GM12801 (cell line): Measurements from ENCODE around the gene HOXA4.

Experiments
- TF ChIP-seq, protein P1 (sequence below): IDR thresholded peaks from one replicate; pipeline ENCODE4 v1.5.1; 2011; ENCODE audit warnings: control low read depth; ENCODE audit not compliant: insufficient read length; ENCODE audit errors: extremely low read depth

HOXA4 gene

DNA sequence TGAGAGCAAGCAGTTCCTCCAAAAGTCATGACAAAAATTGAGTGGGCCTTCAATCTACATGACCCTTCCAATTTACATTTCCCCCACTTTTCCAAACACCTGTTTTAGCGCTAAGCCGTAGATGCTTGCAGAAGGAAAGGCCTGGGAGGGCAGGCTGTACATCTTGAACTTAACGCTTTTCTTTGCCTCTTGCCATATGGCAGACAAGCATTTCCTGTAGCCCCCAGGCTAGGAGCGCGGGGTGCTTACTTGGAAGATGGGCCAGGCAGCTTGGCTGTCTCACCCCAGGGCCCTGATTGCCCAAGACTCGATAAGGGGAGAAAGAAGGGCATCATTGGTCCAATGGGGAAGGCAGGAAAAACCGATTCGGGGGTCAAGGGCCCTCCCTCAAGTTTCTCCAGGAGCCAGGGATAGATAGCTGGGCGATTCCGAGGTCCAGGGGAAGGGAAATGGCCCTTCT, 41.8 kb upstream of the HOXA4 start:
- TF ChIP-seq, protein P1, sequence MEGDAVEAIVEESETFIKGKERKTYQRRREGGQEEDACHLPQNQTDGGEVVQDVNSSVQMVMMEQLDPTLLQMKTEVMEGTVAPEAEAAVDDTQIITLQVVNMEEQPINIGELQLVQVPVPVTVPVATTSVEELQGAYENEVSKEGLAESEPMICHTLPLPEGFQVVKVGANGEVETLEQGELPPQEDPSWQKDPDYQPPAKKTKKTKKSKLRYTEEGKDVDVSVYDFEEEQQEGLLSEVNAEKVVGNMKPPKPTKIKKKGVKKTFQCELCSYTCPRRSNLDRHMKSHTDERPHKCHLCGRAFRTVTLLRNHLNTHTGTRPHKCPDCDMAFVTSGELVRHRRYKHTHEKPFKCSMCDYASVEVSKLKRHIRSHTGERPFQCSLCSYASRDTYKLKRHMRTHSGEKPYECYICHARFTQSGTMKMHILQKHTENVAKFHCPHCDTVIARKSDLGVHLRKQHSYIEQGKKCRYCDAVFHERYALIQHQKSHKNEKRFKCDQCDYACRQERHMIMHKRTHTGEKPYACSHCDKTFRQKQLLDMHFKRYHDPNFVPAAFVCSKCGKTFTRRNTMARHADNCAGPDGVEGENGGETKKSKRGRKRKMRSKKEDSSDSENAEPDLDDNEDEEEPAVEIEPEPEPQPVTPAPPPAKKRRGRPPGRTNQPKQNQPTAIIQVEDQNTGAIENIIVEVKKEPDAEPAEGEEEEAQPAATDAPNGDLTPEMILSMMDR, result no peak

DNA sequence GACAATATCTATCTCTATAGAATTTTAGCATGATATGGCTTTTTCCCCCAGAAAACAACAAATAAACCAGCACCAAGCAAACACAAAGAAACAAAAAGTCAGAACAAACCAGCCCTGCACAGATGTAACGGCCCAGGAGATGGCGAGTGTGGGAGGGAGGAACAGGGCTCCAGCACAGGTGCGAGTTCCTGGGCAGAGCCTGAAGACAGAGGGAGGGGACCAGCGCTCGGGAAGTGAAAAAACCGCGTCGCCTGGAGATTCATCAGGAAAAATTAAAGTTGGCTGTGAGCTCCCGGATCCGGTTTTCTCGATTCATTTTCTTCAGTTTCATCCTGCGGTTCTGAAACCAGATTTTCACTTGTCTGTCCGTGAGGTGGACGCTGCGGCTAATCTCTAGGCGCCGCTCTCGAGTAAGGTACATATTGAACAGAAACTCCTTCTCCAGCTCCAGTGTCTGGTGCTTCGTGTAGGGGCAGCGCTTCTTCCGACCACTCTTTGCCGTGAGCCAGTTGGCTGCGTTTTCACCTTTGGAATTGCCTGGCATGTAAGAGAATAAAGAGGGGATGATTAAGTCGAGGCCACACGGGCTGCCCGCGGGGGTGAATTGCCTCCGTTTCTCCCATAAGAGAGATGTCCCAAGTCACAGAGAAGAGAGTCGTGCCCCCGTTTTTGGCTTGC, 41.2 kb upstream of the HOXA4 start:
- TF ChIP-seq, protein P1, result no peak

DNA sequence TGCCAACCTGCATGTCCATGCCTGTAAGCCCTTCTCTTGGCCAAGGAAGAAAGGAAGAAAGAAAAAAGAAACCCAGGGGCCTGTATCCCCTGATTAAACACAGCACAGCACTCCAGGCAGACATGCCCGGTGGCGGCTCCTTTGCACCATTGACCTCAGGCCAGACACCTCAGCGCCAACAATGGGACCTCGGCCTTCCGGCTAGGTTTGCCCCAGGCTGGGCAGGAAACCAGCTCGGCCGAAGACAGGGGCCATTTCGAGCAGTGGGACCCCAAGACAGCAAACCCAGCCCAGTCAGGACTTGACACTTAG, 40.7 kb upstream of the HOXA4 start:
- TF ChIP-seq, protein P1, result no peak

DNA sequence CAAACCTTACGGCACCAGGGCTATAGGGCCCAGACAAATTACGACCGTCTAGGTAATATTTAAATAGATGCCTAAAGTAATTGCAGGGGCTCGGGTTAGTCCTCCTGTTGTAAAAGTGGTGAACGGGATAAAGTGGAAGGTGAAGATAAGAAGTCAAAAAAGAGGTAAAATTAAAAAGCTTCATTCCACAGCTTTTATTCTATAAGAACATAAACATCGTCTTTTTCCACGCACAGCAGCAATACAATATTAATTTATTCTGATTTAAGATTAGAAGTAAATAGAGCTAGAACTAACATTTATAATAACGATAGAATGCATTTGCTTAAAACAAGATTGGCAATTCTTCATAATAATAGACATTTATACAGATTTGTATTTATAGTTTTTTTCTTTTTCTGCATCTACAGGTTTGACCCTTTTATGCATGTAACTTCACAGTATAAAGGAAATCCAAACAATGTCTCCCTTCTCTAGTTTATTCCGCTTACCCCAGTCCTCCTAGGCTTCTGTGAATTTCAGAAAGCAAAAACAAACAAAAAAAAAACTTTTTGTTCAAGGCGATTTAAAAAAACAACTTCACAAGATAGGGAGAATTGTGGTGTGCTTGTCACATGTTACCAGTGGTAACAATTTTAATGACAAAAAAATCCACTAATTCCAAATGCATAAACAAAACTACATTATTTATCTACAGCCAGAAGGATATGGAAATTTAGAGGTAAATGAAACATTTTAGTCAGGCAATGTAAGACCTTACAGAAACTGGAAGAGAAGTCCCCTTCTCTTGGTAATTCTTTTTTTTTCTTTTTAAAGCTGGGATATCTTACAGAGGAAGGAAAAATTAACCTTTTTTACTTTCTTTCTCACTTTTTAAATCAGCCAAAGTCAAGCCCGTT, 40.1 kb upstream of the HOXA4 start:
- TF ChIP-seq, protein P1, result no peak

DNA sequence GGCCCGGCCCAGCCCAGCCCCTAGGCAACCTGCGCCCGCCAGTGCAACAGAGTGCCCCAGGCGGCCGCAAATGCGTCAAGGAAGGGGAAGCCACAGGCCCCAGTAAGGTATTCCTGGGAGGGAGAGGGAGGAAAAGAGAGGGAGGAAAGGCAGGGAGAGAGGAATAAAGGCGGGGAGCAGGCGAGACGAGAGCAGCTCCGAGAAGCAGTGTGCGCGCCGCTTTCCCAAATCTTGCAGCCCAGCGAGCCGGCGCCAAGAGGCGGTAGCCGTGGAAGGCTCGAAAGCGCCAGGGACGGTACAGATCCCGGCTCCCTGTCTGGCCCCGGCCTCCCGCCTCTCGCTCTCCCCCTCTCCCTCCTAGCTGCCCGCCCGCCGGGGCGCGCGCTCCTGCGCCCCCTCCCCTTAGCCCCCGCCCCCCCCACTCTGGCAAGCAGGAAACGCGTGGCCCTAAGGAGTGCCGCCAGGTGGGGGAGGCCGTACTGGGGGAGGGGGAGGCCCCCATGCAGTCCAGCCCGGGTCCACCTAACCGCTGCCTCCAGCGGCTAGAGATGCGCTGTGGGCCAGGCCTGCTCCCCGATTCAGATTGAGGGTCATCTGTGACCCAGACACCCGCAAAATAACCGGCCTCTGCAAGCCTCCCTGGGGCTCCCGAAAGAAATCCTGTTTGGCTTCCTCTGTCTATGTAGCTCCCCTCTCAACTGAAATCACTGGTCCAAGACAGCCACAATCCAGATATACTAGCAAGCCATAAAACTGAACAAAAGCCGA, 39.3 kb upstream of the HOXA4 start:
- TF ChIP-seq, protein P1, result no peak

DNA sequence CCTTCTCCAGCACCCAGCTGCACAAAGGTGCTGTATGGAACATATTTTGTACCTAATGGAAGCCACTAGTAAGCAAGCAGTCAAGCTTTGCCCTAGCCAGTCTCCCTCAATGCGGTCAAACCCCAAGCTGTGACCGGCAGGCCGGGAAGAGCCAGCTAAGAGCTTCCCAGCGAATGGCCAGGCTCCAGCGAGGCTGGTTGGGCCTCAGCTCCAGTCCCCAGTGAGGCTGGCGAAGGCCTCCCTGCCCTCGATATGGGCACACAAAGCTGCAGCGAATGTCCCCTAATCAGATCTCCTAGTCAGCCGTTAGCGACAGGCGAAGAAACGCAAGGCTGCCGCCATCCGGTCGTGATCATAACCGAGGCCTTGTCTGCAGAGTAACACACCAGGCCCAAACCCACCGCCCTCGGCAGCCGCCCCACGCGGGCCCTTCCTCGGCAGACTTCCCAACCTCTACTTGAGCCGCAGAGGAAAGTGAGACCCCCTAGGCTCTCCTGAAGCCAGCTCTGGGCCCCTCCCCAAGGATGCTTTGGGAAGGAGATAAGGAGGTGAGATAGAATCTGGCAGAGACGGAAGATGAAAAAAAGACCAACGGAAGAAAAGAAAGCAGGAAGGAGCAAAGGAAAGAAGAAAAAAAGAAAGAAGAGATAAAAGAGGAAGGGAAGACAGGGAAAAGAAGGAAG, 37.8 kb upstream of the HOXA4 start:
- TF ChIP-seq, protein P1, result no peak

DNA sequence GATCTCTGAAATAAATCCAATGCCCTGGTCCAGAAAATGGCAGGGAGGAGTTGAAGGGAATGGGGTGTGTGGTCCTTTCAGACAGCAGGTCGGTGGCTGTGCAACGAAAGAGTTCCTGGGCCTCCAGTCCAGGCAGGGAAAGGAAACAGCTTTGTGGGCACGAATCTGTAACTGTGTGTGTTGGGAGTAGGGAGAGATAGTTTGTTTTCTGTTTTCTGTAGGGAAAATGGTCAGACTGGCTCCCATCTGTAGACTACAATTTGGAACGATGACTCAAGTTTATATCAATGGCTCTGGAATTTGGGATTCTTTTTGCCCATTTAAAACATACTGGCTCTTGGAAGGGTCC, 37.3 kb upstream of the HOXA4 start:
- TF ChIP-seq, protein P1, result no peak
